DND-41 (cell line): ENCODE measurements around the gene TP63.

Experiments
- CTCF ChIP-seq: IDR thresholded peaks from 2 replicates; pipeline ENCODE4 v1.5.1; 2012; ENCODE audit warnings: borderline replicate concordance, low read length, moderate library complexity, mild to moderate bottlenecking; ENCODE audit not compliant: poor library complexity, severe bottlenecking; ENCODE audit errors: extremely low read depth
- EZH2 ChIP-seq: IDR thresholded peaks from 3 replicates; pipeline ENCODE4 v1.6.1; 2012; ENCODE audit warnings: borderline replicate concordance, low read depth, mild to moderate bottlenecking, moderate library complexity, low read length, inconsistent platforms; ENCODE audit not compliant: severe bottlenecking

DNA sequence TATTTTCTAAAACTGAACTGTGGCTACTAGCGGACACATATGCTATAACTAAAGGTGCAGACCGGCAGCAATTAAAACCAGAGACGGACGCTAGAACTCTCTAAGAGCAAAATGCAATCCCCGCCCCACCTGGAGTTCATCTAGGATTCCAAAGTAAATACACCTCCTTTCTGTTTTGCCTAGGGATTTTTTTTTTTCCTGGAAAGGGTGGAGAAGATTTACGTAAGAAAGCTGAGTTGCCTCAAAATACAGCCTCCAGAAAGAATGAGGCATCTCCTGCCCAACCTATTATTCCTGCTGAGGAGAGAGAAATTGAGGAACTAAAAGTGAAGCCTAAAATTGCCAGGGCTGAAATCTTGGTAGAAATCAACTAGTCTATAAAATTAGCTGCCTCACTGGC is 150.2 kb downstream of the TP63 start:
- TF ChIP-seq CTCF (no peak), EZH2 (no peak)
